GM18873 (cell line): ENCODE data around the gene ZNF488.

Experiments
- ATAC-seq: cut with Tn5 transposase; IDR thresholded peaks from one replicate; pipeline ENCODE4 v1.9.1; 2021; ENCODE audit warnings: mild to moderate bottlenecking, moderate library complexity, moderate number of reproducible peaks; ENCODE audit not compliant: unreplicated experiment, low FRiP score

The ZNF488 gene

DNA sequence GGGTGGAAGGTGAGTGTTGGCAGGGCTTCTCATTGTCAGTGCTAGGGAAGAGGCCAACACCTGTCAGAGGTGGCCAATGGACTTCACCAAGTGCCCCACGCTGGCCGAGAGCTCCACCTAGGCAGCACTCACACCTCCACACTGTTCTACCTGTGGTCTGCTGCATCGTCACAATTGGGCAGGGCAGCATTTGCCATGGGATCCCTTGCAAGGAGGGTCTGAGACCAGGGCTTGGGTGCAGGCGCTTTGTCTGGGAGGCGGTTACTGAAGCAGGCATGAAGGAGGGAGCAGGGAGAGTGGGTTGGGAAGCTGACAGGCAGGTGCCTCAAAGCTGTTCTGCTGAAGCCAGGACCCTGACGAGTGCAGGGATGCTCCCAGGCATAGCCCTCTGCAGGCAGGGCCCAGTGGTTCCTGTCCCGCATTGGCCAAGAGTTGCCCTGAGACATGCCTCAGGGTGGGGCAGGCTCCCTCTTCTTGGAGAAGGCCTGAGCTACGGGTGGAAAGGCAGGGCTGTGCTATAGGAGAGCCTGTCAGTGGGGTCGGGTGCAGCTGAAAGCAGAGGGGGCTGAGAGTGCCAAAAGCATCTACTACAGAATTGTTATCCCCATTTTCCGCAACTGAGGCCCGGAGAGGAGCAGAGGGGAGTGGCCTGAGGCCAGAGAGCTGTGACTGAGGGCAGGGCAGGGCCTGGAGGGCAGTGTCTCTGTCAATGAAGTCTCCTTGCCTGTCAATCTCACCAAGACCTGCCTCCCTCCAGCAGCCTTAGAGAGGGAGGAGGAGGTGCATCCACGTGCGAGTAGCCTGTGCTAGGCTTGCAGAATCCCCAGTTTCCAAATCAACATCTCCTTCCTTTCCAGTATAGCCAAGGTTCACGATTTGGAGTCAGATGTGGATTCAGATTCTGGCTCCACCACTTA lies 31.9 kb downstream of the ZNF488 start:
- no peak for ATAC-seq

DNA sequence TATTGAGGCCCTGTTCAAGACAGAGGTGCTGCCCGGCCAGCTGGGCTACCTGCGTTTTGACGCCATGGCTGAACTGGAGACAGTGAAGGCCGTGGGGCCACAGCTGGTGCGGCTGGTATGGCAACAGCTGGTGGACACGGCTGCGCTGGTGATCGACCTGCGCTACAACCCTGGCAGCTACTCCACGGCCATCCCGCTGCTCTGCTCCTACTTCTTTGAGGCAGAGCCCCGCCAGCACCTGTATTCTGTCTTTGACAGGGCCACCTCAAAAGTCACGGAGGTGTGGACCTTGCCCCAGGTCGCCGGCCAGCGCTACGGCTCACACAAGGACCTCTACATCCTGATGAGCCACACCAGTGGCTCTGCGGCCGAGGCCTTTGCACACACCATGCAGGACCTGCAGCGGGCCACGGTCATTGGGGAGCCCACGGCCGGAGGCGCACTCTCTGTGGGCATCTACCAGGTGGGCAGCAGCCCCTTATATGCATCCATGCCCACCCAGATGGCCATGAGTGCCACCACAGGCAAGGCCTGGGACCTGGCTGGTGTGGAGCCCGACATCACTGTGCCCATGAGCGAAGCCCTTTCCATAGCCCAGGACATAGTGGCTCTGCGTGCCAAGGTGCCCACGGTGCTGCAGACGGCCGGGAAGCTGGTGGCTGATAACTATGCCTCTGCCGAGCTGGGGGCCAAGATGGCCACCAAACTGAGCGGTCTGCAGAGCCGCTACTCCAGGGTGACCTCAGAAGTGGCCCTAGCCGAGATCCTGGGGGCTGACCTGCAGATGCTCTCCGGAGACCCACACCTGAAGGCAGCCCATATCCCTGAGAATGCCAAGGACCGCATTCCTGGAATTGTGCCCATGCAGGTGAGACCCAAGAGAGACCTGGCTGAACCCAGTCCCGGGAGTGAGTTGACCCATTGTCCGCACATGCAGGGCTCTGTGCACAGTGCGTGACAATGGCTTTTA lies 33.1 kb downstream of the ZNF488 start:
- ATAC-seq = no peak

DNA sequence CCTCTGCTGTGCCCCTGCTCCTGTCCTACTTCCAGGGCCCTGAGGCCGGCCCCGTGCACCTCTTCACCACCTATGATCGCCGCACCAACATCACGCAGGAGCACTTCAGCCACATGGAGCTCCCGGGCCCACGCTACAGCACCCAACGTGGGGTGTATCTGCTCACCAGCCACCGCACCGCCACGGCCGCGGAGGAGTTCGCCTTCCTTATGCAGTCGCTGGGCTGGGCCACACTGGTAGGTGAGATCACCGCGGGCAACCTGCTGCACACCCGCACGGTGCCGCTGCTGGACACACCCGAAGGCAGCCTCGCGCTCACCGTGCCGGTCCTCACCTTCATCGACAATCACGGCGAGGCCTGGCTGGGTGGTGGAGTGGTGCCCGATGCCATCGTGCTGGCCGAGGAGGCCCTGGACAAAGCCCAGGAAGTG lies 34.1 kb downstream of the ZNF488 start:
- no peak for ATAC-seq

DNA sequence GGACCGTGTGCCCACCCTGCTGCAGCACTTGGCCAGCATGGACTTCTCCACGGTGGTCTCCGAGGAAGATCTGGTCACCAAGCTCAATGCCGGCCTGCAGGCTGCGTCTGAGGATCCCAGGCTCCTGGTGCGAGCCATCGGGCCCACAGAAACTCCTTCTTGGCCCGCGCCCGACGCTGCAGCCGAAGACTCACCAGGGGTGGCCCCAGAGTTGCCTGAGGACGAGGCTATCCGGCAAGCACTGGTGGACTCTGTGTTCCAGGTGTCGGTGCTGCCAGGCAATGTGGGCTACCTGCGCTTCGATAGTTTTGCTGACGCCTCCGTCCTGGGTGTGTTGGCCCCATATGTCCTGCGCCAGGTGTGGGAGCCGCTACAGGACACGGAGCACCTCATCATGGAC lies 34.6 kb downstream of the ZNF488 start:
- ATAC-seq = no peak

DNA sequence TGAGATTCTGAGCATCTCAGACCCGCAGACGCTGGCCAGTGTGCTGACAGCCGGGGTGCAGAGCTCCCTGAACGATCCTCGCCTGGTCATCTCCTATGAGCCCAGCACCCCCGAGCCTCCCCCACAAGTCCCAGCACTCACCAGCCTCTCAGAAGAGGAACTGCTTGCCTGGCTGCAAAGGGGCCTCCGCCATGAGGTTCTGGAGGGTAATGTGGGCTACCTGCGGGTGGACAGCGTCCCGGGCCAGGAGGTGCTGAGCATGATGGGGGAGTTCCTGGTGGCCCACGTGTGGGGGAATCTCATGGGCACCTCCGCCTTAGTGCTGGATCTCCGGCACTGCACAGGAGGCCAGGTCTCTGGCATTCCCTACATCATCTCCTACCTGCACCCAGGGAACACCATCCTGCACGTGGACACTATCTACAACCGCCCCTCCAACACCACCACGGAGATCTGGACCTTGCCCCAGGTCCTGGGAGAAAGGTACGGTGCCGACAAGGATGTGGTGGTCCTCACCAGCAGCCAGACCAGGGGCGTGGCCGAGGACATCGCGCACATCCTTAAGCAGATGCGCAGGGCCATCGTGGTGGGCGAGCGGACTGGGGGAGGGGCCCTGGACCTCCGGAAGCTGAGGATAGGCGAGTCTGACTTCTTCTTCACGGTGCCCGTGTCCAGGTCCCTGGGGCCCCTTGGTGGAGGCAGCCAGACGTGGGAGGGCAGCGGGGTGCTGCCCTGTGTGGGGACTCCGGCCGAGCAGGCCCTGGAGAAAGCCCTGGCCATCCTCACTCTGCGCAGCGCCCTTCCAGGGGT lies 35.2 kb downstream of the ZNF488 start:
- no peak for ATAC-seq

DNA sequence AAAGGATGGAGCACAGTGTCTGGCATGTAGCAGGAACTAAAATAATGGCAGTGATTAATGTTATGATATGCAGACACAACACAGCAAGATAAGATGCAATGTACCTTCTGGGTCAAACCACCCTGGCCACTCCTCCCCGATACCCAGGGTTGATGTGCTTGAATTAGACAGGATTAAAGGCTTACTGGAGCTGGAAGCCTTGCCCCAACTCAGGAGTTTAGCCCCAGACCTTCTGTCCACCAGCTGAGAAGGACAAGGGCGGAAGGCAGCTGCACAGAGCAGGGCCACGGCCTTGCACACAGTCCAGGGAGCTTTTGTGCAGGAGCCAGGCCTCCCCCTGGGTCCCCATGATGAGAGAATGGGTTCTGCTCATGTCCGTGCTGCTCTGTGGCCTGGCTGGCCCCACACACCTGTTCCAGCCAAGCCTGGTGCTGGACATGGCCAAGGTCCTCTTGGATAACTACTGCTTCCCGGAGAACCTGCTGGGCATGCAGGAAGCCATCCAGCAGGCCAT lies 35.9 kb downstream of the ZNF488 start, which contains the start of gene RBP3:
RBP3 (plus strand) TSS at position 226 of the 514 bp plus-strand sequence; CDS start at position 348, 122 bp downstream.
- no peak for ATAC-seq

DNA sequence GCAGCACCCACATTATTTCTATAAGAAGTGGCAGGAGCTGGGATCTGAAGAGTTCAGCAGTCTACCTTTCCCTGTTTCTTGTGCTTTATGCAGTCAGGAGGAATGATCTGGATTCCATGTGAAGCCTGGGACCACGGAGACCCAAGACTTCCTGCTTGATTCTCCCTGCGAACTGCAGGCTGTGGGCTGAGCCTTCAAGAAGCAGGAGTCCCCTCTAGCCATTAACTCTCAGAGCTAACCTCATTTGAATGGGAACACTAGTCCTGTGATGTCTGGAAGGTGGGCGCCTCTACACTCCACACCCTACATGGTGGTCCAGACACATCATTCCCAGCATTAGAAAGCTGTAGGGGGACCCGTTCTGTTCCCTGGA lies 36.8 kb downstream of the ZNF488 start:
- ATAC-seq = no peak

DNA sequence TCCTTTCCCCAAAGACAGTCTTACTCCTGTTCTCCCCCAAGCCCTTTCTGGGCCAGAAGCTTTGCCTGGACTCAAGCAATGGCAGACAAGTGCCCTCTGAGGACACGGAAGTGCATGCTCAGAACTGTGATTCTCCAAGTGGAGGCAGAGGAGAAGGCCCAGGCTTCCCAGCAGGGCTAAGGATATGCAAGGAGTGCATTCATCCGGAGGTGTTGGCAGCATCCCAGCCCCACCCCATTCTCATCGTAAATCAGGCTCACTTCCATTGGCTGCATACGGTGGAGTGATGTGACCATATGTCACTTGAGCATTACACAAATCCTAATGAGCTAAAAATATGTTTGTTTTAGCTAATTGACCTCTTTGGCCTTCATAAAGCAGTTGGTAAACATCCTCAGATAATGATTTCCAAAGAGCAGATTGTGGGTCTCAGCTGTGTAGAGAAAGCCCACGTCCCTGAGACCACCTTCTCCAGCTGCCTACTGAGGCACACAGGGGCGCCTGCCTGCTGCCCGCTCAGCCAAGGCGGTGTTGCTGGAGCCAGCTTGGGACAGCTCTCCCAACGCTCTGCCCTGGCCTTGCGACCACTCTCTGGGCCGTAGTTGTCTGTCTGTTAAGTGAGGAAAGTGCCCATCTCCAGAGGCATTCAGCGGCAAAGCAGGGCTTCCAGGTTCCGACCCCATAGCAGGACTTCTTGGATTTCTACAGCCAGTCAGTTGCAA lies 37.4 kb downstream of the ZNF488 start:
- no peak for ATAC-seq

DNA sequence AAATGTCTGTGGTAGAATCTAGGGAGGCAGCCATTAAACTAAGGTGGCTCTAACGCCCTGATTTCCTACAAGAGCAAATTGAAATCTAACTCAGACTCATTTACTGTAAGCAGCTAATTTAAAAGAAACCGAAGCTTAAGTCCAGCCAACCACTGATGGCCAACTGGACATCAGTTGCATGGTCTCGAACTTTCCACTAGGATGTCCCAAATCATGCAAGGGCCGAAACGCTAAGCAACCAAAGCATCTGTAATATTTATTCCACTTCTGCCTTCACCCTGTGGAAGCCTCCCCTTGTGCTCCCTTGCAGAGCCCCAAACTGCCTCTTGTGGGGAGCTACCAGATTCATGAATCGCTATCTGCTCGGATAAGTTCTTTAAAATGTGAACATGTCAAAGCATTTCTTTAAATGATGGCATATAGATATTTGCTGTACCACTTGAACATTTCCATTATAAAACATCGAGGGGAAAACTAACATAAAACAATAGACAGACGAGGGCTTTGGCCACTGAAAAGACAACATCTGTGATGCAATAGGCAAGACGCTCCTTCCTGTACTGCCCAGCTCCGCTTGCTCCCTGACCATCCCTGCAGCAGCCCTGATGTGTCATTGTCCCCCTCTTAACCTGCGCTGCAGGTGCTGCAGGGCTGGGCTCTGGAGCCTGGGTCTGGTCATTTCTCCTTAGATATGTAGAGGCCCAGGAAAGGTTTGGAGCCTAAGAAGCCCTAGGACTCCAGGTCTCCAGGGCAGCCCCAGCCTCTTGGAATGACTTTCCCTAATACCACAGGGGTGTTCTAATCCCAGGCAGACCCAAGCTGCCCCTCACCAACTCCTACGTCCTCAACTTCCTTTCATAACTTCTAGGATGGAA lies 38.9 kb downstream of the ZNF488 start:
- ATAC-seq = no peak

DNA sequence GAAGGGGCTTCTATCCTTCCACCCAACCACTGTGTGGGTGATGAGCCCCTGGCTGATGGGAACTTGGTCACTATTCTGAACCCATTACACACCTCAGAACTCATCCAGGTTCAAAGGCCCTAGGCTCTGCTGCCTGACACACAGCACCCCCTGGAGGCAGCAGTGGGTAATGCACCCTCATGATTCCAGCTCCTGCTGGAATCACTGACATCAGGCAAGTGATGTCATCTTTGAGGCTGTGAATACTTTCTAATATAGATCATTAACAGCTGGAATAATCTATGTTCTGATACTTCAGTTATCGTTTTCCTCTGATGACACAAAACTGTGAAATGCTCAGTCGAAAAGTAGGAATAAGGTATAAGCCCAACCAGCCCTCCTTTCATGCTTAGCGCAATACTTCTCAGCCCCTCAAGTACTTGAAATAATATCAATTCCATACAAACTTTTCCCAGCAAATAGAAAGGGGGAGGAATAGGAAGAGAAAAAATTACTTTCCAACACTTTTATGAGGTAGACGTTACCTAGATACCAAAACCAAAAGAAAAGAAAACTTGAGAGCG lies 43.4 kb downstream of the ZNF488 start:
- no peak for ATAC-seq

DNA sequence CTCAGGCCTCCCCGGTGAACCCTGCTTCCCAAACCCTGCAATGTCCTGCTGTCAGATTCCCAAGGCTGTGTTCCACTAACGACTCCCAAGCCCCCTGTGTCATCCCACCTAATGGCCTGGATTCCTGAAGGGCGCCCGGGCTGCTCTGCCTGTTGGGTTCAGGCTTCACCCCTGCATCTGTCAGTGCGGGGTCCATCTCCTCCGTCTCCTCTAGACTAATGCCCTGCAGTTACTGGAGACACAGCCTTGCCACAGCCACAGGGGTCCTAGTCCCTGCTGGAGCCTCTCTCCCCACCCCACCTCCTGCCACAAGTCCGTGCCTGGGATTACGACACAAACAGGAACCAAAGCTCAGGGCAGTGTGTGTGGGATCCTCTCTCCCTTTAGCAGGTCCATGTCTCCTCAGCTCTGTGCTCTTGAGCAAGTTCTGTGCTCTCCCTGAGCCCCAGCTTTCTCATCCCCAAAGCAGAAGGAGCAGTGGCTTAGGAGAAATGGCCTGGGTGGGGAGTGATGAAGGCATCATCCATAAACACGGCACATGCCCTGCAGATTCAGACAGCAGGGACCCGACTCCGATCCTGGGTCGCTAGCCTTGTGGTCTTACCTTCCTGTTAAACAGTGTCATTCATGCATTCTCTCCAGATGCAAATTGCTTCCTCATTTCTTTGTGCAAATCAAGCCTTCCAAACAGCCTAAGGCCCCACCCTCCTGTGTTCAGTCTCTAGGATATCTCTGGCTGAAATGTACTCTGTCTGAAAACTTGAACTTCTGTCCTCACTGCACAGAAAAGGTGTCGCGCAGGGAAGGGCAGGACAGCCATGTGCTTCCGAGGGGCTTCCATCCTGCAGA lies 44.1 kb downstream of the ZNF488 start:
- no peak for ATAC-seq

DNA sequence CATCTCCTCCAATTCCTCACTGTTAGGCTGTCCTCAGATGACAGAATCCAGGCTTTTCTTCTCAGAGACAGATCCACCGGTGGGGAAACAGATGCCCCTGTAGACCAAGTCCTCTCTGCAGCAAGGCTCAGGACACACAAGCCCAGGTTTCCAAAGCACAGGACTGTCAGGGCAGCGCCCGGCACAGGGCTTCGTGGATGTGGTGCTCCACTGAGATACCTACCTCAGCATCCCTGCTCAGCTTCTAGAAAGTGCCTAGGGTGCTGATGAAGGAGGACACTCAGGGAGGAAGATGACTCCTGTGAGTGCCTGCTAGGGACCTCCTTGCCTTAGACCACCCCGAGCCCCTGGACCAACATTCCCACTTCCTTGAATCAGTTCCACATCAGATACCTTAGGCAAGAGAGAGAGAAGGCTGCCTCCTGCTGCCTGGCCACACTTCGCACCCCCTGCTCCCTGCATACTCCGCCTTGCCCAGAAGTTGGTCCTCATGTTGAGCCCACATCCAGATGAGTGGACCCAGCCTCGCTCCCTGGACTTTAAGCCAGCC lies 44.8 kb downstream of the ZNF488 start:
- no peak for ATAC-seq

DNA sequence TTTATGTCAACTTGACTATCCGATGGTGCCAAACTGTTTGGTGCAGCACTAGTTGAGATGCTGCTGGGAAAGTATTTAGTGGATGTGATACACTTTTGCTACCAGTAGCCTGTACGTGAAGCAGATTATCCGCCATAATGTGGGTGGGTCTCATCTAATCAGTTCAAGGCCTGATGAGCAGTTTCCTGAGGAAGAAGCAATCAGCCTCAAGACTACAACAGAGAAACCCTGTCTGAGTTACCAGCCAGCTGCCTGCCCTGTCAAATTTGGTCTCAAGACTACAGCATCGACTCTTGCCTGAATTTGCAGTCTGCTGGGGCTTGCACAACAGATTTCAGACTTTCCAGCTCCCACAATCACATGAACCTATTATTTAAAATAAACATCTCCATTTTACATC lies 46.8 kb downstream of the ZNF488 start:
- no peak for ATAC-seq

DNA sequence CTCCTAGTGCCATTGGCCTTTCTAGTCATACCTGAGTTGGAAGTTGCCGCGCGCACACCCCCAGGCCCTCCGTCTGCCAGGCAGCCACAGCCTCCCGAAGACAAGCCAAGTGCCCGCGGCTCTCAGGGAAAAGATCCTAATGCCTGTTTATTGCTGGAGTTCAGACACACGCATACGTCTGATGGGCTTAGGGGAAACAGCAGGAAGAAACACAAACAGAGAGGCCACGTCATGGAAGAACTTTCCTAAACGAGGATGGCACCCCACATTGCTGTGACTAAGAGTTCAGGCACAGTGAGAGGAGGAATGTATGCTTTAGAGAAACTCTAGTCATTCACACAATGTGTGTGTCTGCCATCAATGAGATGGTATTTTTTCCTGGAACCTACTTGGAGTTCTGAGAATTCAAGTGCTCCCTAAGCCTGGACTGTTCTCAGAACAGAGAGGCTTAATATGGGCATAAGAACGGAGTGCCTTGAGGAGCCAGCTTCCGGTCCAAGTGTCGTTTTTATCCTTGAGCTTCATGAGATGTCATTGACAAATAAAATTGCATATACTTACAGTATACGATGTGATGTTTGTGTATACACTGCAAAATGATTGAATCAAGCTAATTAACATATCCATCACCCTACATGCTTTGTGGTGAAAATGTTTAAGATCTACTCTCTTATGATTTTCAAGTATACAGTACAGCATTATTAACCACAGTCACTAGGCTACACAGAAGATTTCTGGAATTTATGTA lies 47.5 kb downstream of the ZNF488 start:
- ATAC-seq = no peak

DNA sequence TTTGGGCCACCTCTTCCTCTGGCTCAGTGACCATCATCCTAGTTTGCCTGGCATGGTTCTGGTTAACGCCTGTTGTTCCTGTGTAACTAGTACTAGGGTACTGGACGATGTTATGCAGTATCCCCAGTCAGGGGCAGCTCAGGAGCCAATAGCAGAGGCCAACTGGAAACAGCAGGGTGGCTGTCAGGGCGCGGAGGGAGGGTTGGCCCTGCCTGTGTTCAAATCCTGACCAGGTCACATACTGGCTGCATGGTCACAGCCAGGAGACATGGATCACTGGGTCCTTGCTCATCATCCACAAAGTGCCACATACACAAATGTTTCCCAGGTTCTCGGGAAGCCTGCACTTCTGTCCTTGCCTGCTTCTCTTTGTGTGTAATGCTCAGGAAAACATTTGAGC lies 48.2 kb downstream of the ZNF488 start:
- no peak for ATAC-seq
